HFFc6 (cell line): Measurements from ENCODE around the gene TTLL4. TPM values are rescaled to one million over a fixed set of nuclear protein-coding genes. Genes with fewer than 3 reads are reported as not detected.

ENCODE experiments used
- DNase-seq: peaks from one replicate; pipeline ENCODE4 v3.0.0-alpha.2; 2018
- H3K27ac Mint-ChIP-seq: 2 replicates; pipeline ENCODE4 v1.8.0; 2020; ENCODE audit warnings: mild to moderate bottlenecking, mixed read lengths
- H3K27me3 Mint-ChIP-seq: 2 replicates; pipeline ENCODE4 v1.8.0; 2021; ENCODE audit warnings: mild to moderate bottlenecking, moderate library complexity, mixed read lengths; ENCODE audit not compliant: insufficient read depth
- H3K36me3 Mint-ChIP-seq: 2 replicates; pipeline ENCODE4 v1.8.0; 2021; ENCODE audit warnings: low read depth, mixed read lengths
- H3K4me1 Mint-ChIP-seq: 2 replicates; pipeline ENCODE4 v1.8.0; 2020; ENCODE audit warnings: low read depth, mixed read lengths
- H3K4me3 Mint-ChIP-seq: 2 replicates; pipeline ENCODE4 v1.8.0; 2020; ENCODE audit warnings: mild to moderate bottlenecking, moderate library complexity, mixed read lengths
- H3K9me3 Mint-ChIP-seq: 2 replicates; pipeline ENCODE4 v1.8.0; 2020; ENCODE audit warnings: mild to moderate bottlenecking, mixed read lengths
- total RNA-seq, 6 experiments: library from RNA; stranded (reverse); fragmentation: NEBNext Ultra II Directional; extraction: Animal tissue kit (Norgen Biotek cat#: 25700); gene quantifications; 2 replicates in 1 of 6; 3 replicates in 5 of 6; pipeline ENCODE4 v1.2.3, GENCODE V29; 2021
- TF ChIP-seq, protein P1 (sequence below): fragments of 200-600 bp; sonication (generic); IDR thresholded peaks from 2 replicates; pipeline ENCODE4 v1.5.0; 2021; ENCODE audit warnings: antibody characterized with exemption, mild to moderate bottlenecking

The TTLL4 gene
- total RNA-seq, 6 experiments from 2014 or later = 16.1 to 19.6 (median 17.0) TPM

DNA sequence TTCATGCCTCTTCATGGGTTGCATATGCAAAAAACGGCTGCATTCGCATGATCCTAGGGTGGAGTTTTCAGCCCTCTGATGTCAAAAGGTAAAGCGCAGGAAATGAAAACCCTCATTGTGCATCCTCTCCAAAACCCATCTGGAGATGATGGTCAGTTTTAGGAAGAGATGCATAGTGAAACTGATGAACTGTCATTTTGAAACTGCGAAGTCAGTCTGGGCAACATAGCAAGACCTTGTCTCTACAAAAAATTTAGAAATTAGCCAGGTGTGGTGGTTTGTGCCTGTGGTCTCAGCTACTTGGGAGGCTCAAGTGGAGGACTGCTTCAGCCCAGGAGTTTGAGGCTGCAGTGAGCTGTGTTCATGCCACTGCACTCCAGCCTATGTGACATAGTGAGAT lies 2.5 kb upstream of the TTLL4 start:
- no peaks in the 10 kb centered on the region for H3K36me3 Mint-ChIP-seq
- TF ChIP-seq, protein P1, sequence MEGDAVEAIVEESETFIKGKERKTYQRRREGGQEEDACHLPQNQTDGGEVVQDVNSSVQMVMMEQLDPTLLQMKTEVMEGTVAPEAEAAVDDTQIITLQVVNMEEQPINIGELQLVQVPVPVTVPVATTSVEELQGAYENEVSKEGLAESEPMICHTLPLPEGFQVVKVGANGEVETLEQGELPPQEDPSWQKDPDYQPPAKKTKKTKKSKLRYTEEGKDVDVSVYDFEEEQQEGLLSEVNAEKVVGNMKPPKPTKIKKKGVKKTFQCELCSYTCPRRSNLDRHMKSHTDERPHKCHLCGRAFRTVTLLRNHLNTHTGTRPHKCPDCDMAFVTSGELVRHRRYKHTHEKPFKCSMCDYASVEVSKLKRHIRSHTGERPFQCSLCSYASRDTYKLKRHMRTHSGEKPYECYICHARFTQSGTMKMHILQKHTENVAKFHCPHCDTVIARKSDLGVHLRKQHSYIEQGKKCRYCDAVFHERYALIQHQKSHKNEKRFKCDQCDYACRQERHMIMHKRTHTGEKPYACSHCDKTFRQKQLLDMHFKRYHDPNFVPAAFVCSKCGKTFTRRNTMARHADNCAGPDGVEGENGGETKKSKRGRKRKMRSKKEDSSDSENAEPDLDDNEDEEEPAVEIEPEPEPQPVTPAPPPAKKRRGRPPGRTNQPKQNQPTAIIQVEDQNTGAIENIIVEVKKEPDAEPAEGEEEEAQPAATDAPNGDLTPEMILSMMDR = no peak
- no peaks in the 10 kb centered on the region for H3K27me3 Mint-ChIP-seq
- no peak overlapping the region for H3K4me3 Mint-ChIP-seq
- no peak for DNase-seq
- no peaks in the 10 kb centered on the region for H3K9me3 Mint-ChIP-seq
- H3K27ac Mint-ChIP-seq = no peak overlapping the region
- peaks cover 16% of the 10 kb centered on the region for H3K4me1 Mint-ChIP-seq

DNA sequence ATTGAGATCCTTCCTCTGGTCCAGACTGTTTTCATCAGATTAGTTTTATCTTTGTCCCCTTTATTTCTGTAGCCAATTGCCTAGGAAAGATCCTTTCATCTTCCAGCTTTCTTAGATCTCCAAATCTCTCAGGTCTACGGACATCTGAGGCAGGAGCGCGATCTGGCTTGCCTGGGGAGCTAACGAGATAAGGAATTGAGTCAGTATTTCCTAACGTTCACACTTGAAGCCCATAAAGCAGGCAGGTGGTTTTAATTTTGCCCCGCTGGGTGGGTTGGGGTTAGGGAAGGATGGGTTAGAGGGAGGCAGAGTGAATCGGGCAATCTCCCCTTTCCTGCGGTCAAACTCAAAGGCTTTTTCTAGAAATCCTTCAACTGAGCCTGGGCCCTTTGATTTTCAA lies 727 bp upstream of the TTLL4 start:
- H3K4me1 Mint-ChIP-seq = peaks cover 24% of the 10 kb centered on the region
- H3K9me3 Mint-ChIP-seq = no peaks in the 10 kb centered on the region
- no peak overlapping the region for H3K4me3 Mint-ChIP-seq
- H3K27me3 Mint-ChIP-seq = no peaks in the 10 kb centered on the region
- H3K36me3 Mint-ChIP-seq = no peaks in the 10 kb centered on the region
- no peak overlapping the region for H3K27ac Mint-ChIP-seq
- TF ChIP-seq, protein P1 = no peak
- DNase-seq = no peak

DNA sequence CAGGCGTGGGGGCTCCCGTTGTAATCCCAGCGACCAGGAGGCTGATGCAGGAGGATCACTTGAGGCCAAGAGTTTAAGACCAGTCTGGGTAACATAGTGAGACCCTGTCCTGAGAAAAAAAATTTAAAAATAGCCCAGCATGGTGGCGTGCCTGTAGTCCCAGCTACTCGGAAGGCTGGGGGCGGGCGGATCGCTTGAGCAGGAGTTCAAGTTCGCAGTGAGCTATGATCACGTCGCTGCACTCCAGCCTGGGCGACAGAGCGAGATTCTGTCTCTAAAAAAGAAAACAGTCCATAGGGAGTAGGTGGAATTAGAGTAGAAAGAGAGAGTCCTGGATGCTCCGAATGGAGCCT lies 325 bp upstream of the TTLL4 start:
- Mint-ChIP-seq H3K27me3 (no peaks in the 10 kb centered on the region), H3K27ac (peak overlapping the region; percentile 91; the same call in 1 of the 2 replicates), H3K9me3 (no peaks in the 10 kb centered on the region), H3K4me1 (peaks cover 24% of the 10 kb centered on the region), H3K4me3 (peak overlapping the region; percentile 97), H3K36me3 (no peaks in the 10 kb centered on the region)
- no peak for DNase-seq
- TF ChIP-seq, protein P1 = no peak

DNA sequence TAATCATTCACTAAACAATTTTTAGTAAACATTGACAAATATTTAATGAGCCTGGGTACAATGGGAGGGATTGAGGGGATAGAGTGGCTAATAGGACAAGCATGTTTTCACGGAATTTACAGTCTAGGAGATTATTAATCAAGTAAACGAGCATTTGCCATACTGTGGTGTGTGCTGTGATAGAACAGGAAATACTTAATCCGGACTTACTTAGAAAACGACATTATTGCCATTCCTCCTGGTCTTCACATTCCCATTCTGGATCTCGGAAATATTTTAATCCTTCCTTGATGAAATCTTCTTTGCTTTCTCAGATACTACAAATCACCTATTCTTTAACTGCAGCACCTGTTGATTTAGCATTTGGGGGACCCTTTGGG lies 905 bp downstream of the TTLL4 start:
- Mint-ChIP-seq H3K27ac (peak overlapping the region; percentile 91), H3K4me3 (peak overlapping the region; percentile 97), H3K36me3 (0 out of 2 replicates have a peak, but pooled peaks cover 5% of the 10 kb centered on the region), H3K4me1 (peaks cover 17% of the 10 kb centered on the region), H3K9me3 (no peaks in the 10 kb centered on the region), H3K27me3 (no peaks in the 10 kb centered on the region)
- DNase-seq = no peak
- TF ChIP-seq, protein P1 = no peak

DNA sequence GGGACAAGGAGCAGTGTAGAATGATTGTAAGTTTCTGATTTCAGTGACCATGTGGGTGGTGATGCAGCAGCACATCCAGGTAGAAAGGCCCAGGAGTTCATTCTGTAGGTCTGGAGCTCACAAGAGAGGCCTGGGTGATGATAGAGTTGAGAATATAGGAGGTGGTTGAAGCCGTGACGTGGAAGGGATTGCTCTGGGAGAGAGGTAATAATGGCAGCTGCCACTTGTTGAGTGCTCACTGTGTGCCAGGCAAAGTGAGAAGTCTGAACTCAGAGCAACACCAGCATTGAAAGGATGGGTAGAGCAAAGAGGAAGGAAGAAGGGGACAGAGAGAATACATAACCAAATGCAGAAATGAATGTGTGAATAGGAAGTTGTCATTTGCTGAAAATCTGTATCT lies 3.3 kb downstream of the TTLL4 start:
- H3K9me3 Mint-ChIP-seq = no peaks in the 10 kb centered on the region
- H3K27ac Mint-ChIP-seq = 0 out of 2 replicates have a peak overlapping the region, but pooled peaks have one; percentile 14
- H3K4me3 Mint-ChIP-seq = no peak overlapping the region
- H3K36me3 Mint-ChIP-seq = 0 out of 2 replicates have a peak, but pooled peaks cover 5% of the 10 kb centered on the region
- peaks cover 25% of the 10 kb centered on the region for H3K4me1 Mint-ChIP-seq
- DNase-seq = no peak
- TF ChIP-seq, protein P1 = no peak
- no peaks in the 10 kb centered on the region for H3K27me3 Mint-ChIP-seq

DNA sequence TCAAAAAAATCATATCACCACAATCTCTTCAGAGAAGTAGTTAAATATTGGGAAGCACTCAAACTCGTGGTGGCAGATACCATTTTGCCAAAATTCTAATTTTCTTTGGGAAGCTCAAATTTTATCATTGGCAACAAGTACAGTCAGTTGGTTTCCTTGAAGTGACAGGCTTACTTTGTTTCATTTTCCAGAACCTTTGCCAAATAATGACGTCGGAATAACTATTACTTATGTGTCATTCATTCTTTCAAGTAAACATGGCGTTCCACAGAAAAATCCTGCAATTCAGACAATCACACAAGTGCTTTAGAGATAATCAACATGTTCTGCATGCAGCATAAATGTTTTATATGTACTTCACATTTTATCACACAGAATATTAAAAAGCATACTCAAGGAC lies 5.4 kb downstream of the TTLL4 start:
- TF ChIP-seq, protein P1 = no peak
- Mint-ChIP-seq H3K4me3 (no peak overlapping the region), H3K27me3 (no peaks in the 10 kb centered on the region), H3K36me3 (peaks cover 10% of the 10 kb centered on the region; the same call in 1 of the 2 replicates), H3K27ac (no peak overlapping the region), H3K4me1 (peaks cover 25% of the 10 kb centered on the region), H3K9me3 (no peaks in the 10 kb centered on the region)
- no peak for DNase-seq
